Measurements from ENCODE around the gene CXorf58. TPM values are rescaled to one million over a fixed set of nuclear protein-coding genes. Genes with fewer than 3 reads are reported as not detected.
"Not testable (repeated sequence)": the region's sequence is repeated elsewhere in the genome, so short reads cannot be mapped to it uniquely, and the experiment has no call there.

CXorf58 gene
- polyA plus RNA-seq, 1 donor from 2014 or later: 0.20 TPM

GRCh38 chrX:23959781-23960180 is 52.0 kb downstream of the CXorf58 start:
- H3K4me3 Mint-ChIP-seq: no peak overlapping the region
- peaks cover 0 to 2% (median 0%) of the 10 kb centered on the region in 3 donors for H3K9me3 Mint-ChIP-seq
- H3K27ac Mint-ChIP-seq: no peak overlapping the region
- H3K36me3 Mint-ChIP-seq: peaks cover 1% of the 10 kb centered on the region
- H3K4me1 Mint-ChIP-seq: no peaks in the 10 kb centered on the region
- peaks cover 3% of the 10 kb centered on the region for H3K27me3 Mint-ChIP-seq

GRCh38 chrX:23964191-23964590 is 56.4 kb downstream of the CXorf58 start:
- Mint-ChIP-seq H3K4me3 (no peak overlapping the region), H3K36me3 (peaks cover 1% of the 10 kb centered on the region), H3K27me3 (peaks cover 6% of the 10 kb centered on the region), H3K9me3 (peaks cover 0 to 4% (median 0%) of the 10 kb centered on the region in 3 donors), H3K27ac (no peak overlapping the region), H3K4me1 (no peaks in the 10 kb centered on the region)

GRCh38 chrX:23965630-23966029 is 57.8 kb downstream of the CXorf58 start:
- H3K4me1 Mint-ChIP-seq, H3K4me3 Mint-ChIP-seq, H3K27ac Mint-ChIP-seq, H3K36me3 Mint-ChIP-seq, H3K27me3 Mint-ChIP-seq, H3K9me3 Mint-ChIP-seq: not testable (repeated sequence)

- Mint-ChIP-seq H3K4me1 (no peaks in the 10 kb centered on the region), H3K27me3 (peaks cover 4% of the 10 kb centered on the region), H3K36me3 (no peaks in the 10 kb centered on the region), H3K27ac (no peak overlapping the region), H3K4me3 (no peak overlapping the region), H3K9me3 (peaks cover 0 to 2% (median 0%) of the 10 kb centered on the region in 3 donors)
Measured at GRCh38 chrX:23978491-23978890, 70.7 kb downstream of the CXorf58 start.

GRCh38 chrX:23980011-23980441 is 72.2 kb downstream of the CXorf58 start:
- Mint-ChIP-seq H3K27ac (no peak overlapping the region), H3K27me3 (peaks cover 4% of the 10 kb centered on the region), H3K36me3 (no peaks in the 10 kb centered on the region), H3K4me3 (no peak overlapping the region), H3K4me1 (no peaks in the 10 kb centered on the region), H3K9me3 (peaks cover 0 to 2% (median 0%) of the 10 kb centered on the region in 3 donors)

- H3K9me3 Mint-ChIP-seq: peaks cover 0 to 2% (median 0%) of the 10 kb centered on the region in 3 donors
- H3K27me3 Mint-ChIP-seq: peaks cover 4% of the 10 kb centered on the region
- no peaks in the 10 kb centered on the region for H3K4me1 Mint-ChIP-seq
- H3K4me3 Mint-ChIP-seq: no peak overlapping the region
- H3K27ac Mint-ChIP-seq: no peak overlapping the region
- no peaks in the 10 kb centered on the region for H3K36me3 Mint-ChIP-seq
Measured at GRCh38 chrX:23981222-23981621, 73.4 kb downstream of the CXorf58 start.

GRCh38 chrX:23981711-23982110 is 73.9 kb downstream of the CXorf58 start:
- Mint-ChIP-seq H3K9me3 (peaks cover 0 to 2% (median 0%) of the 10 kb centered on the region in 3 donors), H3K4me1 (no peaks in the 10 kb centered on the region), H3K4me3 (no peak overlapping the region), H3K27ac (no peak overlapping the region), H3K36me3 (no peaks in the 10 kb centered on the region), H3K27me3 (peaks cover 4% of the 10 kb centered on the region)

- Mint-ChIP-seq H3K27me3 (peaks cover 4% of the 10 kb centered on the region), H3K36me3 (no peaks in the 10 kb centered on the region), H3K27ac (no peak overlapping the region), H3K4me1 (no peaks in the 10 kb centered on the region), H3K9me3 (no peaks in the 10 kb centered on the region), H3K4me3 (no peak overlapping the region)
Measured at GRCh38 chrX:23982891-23983290, 75.1 kb downstream of the CXorf58 start.

Other genes with a start within 250 kb of the CXorf58 start
- 52.6 TPM for gene PRDX4, start 240.5 kb upstream of the CXorf58 start, polyA plus RNA-seq
- gene ACOT9, start 164.7 kb upstream of the CXorf58 start, polyA plus RNA-seq: 18.2 TPM
- gene SAT1, start 124.8 kb upstream of the CXorf58 start, polyA plus RNA-seq: 206 TPM
- gene APOO, start 68 bp upstream of the CXorf58 start, polyA plus RNA-seq: 18.1 TPM
- gene KLHL15, start 119.2 kb downstream of the CXorf58 start, polyA plus RNA-seq: 1.6 TPM
- gene EIF2S3, start 146.9 kb downstream of the CXorf58 start, polyA plus RNA-seq: 128 TPM
- 39.1 TPM for gene ZFX, start 241.7 kb downstream of the CXorf58 start, polyA plus RNA-seq